Right kidney (tissue), 1 donor: ENCODE results near the gene FRMD4B.
"Not testable (repeated sequence)": the region's sequence is repeated elsewhere in the genome, so short reads cannot be mapped to it uniquely, and the experiment has no call there.

Experiments
- DNase-seq: peaks from one replicate; pipeline ENCODE4 v3.0.0-alpha.2; 2016

FRMD4B gene

DNA sequence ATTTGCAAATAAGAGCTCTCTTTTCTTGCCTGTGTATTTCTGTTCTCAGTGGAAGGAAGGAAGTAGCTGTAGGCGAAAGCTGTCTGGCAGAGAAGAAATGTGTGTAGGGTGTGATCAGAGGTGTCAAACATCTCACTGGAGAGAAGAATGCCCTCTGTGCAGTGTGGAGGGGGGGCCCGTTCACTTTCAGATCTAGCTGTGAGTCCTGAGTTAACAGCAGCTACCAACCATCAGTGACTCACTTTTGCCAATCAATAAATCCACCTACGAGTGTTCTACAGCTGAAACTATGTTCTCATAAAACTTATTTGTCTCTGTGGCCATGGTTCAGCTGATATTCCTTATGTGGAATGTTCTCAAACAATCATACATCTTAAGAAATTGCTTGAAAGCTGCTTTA lies 103.7 kb downstream of the FRMD4B start:
- DNase-seq: no peak

DNA sequence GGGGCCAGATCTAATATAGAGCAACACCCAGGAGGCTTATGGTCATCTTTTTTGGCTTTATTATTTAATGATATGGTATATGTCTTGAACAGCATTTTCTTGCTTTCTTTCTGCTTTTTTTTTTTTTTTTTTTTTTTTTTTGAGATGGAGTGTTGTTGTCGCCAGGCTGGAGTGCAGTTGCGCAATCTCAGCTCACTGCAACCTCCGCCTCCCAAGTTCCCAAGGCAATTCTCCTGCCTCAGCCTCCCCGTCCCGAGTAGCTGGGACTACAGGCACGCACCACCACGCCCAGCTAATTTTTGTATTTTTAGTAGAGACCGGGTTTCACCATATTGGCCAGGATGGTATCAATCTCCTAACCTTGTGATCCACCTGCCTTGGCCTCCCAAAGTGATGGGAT lies 108.5 kb downstream of the FRMD4B start:
- DNase-seq: not testable (repeated sequence)

DNA sequence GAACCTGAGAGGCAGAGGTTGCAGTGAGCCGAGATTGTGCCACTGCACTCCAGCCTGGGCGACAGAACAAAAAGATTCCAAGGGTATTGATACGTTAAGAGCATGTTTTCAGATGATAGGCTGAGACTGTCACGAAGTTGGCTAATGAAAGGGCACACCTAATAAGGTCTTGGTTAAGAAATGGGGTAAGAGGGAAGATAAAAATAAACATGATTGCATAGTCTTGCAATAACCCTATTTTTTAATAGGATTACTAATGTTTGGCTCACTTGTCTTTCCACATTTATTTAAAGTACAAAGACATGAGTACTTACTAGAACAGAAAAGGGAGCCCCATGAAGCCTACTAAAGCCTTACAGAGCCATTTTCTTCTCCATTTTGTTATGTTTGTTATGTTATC lies 109.0 kb downstream of the FRMD4B start:
- no peak for DNase-seq

- not testable (repeated sequence) for DNase-seq
Observed at GRCh38 chr3:69276191-69276590, 109.7 kb downstream of the FRMD4B start.

- DNase-seq: no peak
Observed at GRCh38 chr3:69273896-69274295, 112.0 kb downstream of the FRMD4B start.

GRCh38 chr3:69272556-69272955 lies 113.3 kb downstream of the FRMD4B start:
- DNase-seq: no peak

- no peak for DNase-seq
Observed at GRCh38 chr3:69271098-69271497, 114.8 kb downstream of the FRMD4B start.

DNA sequence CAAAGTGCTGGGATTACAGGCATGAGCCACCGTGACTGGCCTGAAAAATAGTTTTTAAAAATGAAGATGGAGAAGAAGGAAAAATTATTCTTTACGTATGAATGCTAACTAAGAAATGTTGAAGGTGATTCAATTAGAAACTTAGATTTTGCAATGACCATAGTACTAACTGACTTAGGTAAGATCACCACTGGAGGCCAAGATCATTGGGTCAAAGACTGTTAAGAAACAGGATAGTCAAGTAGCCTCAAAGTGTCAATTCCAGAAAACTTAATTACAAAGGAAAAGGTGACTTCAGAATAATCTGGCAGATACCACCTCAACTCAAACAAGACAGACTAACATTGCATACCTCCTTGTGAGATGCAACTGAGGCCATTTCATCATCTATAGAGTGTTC lies 119.3 kb downstream of the FRMD4B start:
- no peak for DNase-seq

GRCh38 chr3:69266071-69266470 lies 119.8 kb downstream of the FRMD4B start:
- not testable (repeated sequence) for DNase-seq

GRCh38 chr3:69260843-69261405 lies 125.0 kb downstream of the FRMD4B start:
- not testable (repeated sequence) for DNase-seq

DNA sequence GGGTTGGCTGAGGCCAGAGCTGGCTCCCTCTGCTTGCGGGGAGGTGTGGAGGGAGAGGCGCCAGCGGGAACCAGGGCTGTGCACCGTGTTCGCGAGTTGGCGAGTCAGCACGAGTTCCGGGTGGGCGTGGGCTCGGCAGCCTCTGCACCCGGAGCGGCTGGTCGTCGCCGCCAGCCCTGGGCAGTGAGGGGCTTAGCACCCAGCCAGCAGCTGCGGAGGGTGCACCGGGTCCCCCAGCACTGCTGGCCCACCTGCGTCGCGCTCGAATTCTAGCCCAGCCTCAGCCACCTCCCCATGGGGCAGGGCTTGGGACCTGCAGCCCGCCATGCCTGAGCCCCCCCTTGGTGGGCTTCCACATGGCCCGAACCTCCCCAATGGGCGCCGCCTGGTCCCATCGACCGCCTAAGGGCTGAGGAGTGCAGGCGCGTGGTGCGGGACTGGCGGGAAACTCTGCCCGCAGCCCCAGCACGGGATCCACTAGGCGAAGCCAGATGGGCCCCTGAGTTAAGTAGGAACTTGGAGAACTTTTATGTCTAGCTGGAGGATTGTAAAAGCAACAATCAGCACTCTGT lies 125.6 kb downstream of the FRMD4B start:
- no peak for DNase-seq

DNA sequence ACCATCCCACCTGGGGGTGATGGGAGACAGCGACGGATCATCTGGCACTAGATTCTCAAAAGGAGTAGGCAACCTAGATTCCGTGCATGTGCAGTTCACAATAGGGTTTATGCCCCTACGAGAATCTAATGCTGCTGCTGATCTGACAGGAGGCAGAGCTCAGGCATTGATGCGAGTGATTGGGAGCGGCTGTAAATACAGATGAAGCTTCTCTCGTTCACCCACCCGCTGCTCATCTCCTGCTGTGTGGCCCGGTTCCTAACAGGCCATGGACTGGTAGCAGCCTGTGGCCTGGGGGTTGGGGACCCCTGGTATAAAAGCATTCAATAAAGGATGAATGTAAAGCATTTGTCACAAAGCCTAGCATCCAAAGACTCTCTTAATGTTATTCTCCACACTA lies 126.8 kb downstream of the FRMD4B start:
- no peak for DNase-seq

GRCh38 chr3:69255928-69256327 lies 130.0 kb downstream of the FRMD4B start:
- no peak for DNase-seq

GRCh38 chr3:69254351-69254750 lies 131.5 kb downstream of the FRMD4B start:
- DNase-seq: no peak

- no peak for DNase-seq
Observed at GRCh38 chr3:69252631-69253030, 133.3 kb downstream of the FRMD4B start.

DNA sequence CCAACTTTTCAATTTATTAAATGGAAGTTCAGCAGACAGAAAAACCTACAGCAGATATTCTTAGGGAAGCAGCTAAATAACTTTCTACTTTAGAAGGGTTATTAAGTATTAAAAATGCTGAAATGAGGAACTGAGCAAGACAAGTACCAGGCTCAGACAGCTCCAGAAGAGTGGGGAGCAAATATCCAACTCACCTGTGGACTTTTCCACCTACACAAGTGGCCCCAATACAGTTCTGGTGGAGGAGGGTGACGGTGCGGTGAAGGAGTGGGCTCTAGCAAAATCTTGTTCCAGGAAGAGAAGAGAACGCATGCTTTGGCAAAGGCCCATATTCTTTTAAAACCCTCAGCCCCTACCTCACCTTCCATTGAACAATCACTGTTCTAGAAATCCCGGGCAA lies 133.7 kb downstream of the FRMD4B start:
- DNase-seq: no peak

- no peak for DNase-seq
Observed at GRCh38 chr3:69251078-69251805, 134.6 kb downstream of the FRMD4B start.

DNA sequence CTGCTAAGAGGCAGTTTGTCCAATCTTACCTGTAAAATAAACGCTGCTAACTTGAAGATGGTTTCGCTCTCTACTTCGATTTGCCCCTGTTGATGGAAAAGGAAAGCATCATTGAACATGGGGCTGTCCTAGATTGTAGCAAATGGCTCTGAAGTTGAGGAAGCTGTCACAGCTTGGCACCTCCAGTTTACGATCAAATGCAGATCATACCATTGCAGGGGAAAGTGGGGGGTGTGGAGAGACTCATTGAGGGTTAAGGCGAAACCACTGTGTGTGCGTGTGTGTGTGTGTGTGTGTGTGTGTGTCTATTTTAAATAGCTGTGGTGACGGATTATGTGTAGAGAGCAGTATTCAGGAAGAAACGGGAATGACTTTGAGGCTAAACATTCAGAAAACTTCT lies 135.9 kb downstream of the FRMD4B start:
- DNase-seq: peak; percentile 65

DNA sequence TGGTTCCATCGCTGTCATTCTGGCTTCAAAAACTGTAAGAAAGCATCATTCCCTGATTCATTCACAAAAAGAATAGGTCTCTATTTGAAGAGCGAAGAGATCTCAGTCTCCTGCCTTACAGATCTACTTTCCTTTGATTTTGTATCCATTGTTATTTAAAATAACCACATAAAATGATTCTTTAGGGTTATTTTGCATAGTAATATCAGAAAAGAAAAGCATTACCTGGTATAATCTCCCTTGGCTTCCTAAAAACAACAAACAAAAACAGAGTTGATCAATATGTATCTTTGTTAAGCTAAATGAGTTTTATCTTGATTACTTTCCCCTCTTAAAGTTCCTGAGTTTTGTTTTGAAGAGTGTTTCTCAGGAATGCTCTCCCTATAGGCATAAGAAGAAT lies 136.9 kb downstream of the FRMD4B start:
- no peak for DNase-seq

DNA sequence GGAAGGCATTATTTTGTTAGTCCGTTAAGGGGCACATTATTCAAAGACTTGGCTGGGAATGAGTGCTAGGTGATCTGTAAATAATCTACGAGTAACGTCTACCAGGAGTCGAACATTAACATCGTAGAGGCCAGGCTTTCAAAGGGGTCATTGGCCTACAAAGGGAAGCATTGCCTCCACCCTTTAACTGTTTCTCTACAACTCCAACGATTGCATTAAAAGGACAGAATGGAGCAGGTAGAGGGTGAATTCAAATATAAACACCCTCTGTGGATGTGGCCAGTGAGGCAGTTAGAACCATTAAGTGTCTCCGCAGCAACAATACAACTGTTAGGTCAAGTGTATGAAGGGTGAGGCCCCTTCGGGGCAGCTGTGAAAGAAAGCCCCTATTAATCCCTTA lies 137.5 kb downstream of the FRMD4B start:
- DNase-seq: peak; percentile 42

DNA sequence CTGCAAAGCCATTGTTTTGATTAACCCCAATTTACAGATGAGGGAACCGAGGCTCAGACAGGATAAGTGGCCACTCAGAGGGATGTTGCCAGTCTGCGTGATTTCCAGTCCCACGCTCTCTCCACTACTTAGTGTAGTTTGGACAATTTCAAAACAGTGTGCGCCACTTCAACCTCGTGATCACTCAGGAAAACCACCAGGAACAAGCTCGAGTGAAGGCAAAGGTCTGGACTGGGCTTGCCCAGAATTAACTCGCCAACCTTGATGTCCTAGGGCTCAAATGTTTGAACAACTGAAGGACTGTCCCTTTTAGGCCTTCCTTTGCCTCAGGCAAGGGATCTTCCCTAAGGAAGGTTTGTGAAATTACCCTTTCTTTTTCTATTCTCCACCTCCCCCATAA lies 139.3 kb downstream of the FRMD4B start:
- DNase-seq: no peak

GRCh38 chr3:69244039-69244438 lies 141.8 kb downstream of the FRMD4B start:
- DNase-seq: no peak

- no peak for DNase-seq
Observed at GRCh38 chr3:69241769-69242168, 144.1 kb downstream of the FRMD4B start.
